Keratinocyte (primary cell): Measurements from ENCODE around the gene ZMYND8.

ENCODE experiments used
- EZH2 ChIP-seq: IDR thresholded peaks from one replicate; pipeline ENCODE4 v1.6.1; 2012; ENCODE audit warnings: inconsistent platforms, mild to moderate bottlenecking, low read length, moderate library complexity
- TF ChIP-seq, protein P1 (sequence below), 3 experiments: IDR thresholded peaks in 1 of 3; conservative IDR thresholded peaks in 1 of 3; optimal IDR thresholded peaks in 1 of 3; 2 replicates in 2 of 3; 3 replicates in 1 of 3; pipeline versions ENCODE3 to v1.5.1; 2011; ENCODE audit warnings: low read length in 3 of 3, mild to moderate bottlenecking in 3 of 3, moderate library complexity in 2 of 3, control low read depth in 1 of 3, inconsistent platforms in 1 of 3; ENCODE audit not compliant: insufficient read depth in 2 of 3; ENCODE audit errors: extremely low read depth in 1 of 3

DNA sequence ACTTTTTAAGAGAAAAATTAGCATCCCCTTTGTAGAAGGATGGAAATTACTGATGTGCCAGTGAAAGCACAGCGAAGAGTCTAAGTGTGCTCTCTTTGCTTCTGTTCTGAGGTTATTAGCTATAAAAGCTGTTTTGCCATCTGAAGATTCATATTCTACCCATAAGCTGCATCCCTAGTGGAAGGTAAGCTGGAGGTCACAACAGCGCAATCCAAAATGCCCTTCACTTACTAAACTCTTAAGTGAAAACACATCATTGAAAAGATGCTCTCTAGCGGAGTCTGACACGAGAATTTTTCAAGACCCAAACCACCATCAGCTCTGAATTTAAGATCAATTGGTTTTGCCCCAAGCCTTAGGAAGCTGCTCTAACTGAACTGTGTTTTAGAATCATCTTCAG lies 113.5 kb downstream of the ZMYND8 start:
- TF ChIP-seq EZH2: no peak
- TF ChIP-seq, protein P1, sequence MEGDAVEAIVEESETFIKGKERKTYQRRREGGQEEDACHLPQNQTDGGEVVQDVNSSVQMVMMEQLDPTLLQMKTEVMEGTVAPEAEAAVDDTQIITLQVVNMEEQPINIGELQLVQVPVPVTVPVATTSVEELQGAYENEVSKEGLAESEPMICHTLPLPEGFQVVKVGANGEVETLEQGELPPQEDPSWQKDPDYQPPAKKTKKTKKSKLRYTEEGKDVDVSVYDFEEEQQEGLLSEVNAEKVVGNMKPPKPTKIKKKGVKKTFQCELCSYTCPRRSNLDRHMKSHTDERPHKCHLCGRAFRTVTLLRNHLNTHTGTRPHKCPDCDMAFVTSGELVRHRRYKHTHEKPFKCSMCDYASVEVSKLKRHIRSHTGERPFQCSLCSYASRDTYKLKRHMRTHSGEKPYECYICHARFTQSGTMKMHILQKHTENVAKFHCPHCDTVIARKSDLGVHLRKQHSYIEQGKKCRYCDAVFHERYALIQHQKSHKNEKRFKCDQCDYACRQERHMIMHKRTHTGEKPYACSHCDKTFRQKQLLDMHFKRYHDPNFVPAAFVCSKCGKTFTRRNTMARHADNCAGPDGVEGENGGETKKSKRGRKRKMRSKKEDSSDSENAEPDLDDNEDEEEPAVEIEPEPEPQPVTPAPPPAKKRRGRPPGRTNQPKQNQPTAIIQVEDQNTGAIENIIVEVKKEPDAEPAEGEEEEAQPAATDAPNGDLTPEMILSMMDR (optimal IDR thresholded peaks at IDR 0.05 in 1 of 3, IDR thresholded peaks at IDR 0.05 in 1 of 3, conservative IDR thresholded peaks at IDR 0.05 in 1 of 3; ENCODE audit: extremely low read depth in 1 of 3, insufficient read depth in 2 of 3, low read length in 3 of 3): no peak
